PFSK-1 (cell line): ENCODE results near the gene CHRNG.

Experiments
- POLR2AphosphoS5 ChIP-seq: IDR thresholded peaks from 2 replicates; pipeline ENCODE4 v1.6.1; 2012; ENCODE audit warnings: low read depth, mild to moderate bottlenecking, control low read depth, low read length, moderate library complexity
- SIN3A ChIP-seq: IDR thresholded peaks from 2 replicates; pipeline ENCODE4 v1.6.1; 2012; ENCODE audit warnings: mild to moderate bottlenecking, low read length, moderate library complexity, borderline replicate concordance; ENCODE audit not compliant: insufficient read depth
- TAF1 ChIP-seq: IDR thresholded peaks from 2 replicates; pipeline ENCODE4 v1.6.1; 2012; ENCODE audit warnings: low read length, control low read depth, borderline replicate concordance; ENCODE audit not compliant: insufficient read depth
- TF ChIP-seq, protein P1 (sequence below), 2 experiments: IDR thresholded peaks; 2 replicates each; pipeline versions ENCODE4 v1.6.1 to v1.8.0; 2011 to 2012; ENCODE audit warnings: low read depth in 2 of 2, low read length in 2 of 2, control low read depth in 1 of 2, inconsistent platforms in 1 of 2, mild to moderate bottlenecking in 1 of 2, moderate library complexity in 1 of 2; ENCODE audit not compliant: insufficient read depth in 1 of 2

DNA sequence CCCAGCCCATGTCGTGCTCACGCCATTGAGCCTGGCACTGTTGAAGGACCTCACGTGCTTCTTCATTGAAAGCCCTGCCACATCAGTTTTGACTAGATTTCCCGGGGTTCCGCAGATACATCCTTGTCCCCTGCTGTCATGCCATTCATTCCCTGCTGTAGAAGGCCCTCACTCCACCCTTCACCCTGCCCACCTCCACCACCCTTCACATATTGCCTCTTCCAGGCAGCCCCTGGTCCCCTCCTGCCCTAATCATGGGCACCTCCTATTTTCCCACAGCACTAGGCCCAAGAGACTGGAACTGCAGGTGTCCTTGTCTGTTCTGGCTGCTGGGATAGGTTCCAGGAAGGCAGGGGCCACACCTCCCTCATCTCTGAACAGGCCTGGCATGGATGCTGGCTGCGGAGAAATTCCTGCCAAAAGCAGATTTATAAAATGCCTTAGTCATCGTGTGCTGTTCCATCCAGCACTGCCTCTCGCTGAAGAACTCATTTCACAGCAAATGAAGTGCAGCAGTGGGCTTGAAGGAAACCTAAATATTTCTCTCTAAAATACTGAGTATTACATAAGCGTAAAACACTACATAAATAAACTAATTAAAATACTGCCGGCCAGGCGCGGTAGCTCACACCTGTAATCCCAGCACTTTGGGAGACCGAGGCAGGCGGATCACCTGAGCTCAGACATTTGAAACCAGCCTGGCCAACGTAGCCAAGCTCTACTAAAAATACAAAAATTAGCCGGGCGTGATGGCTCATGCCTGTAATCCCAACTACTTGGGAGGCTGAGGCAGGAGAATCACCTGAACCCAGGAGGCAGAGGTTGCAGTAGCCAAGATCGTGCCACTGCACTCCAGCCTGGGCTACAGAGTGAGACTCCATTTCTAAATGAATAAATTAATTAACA is 49.4 kb downstream of the CHRNG start:
- TF ChIP-seq, protein P1, sequence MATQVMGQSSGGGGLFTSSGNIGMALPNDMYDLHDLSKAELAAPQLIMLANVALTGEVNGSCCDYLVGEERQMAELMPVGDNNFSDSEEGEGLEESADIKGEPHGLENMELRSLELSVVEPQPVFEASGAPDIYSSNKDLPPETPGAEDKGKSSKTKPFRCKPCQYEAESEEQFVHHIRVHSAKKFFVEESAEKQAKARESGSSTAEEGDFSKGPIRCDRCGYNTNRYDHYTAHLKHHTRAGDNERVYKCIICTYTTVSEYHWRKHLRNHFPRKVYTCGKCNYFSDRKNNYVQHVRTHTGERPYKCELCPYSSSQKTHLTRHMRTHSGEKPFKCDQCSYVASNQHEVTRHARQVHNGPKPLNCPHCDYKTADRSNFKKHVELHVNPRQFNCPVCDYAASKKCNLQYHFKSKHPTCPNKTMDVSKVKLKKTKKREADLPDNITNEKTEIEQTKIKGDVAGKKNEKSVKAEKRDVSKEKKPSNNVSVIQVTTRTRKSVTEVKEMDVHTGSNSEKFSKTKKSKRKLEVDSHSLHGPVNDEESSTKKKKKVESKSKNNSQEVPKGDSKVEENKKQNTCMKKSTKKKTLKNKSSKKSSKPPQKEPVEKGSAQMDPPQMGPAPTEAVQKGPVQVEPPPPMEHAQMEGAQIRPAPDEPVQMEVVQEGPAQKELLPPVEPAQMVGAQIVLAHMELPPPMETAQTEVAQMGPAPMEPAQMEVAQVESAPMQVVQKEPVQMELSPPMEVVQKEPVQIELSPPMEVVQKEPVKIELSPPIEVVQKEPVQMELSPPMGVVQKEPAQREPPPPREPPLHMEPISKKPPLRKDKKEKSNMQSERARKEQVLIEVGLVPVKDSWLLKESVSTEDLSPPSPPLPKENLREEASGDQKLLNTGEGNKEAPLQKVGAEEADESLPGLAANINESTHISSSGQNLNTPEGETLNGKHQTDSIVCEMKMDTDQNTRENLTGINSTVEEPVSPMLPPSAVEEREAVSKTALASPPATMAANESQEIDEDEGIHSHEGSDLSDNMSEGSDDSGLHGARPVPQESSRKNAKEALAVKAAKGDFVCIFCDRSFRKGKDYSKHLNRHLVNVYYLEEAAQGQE (IDR thresholded peaks at IDR 0.05; ENCODE audit: insufficient read depth in 1 of 2, low read depth in 2 of 2, low read length in 2 of 2) = no peak
- no peak for TF ChIP-seq SIN3A
- TF ChIP-seq POLR2AphosphoS5 = no peak
- no peak for TF ChIP-seq TAF1
